ENCODE measurements around the gene ADORA1. TPM values are rescaled to one million over a fixed set of nuclear protein-coding genes. Genes with fewer than 3 reads are reported as not detected.

ADORA1 gene
- total and polyA plus RNA-seq, 2 donors (not counting 3 experiments of a cell fraction or from before 2014, with no cell fraction given), result 0.15 TPM; not detected in 1

- no TSS peak for BruUV-seq (replicated peaks)
- intact Hi-C loops (cut with micrococcal nuclease) (no loop called here), dilution Hi-C loops (cut with MboI; ENCODE audit: extremely low pct_ligation_motif_present, low sequenced_read_pairs) (no loop called here)
- no peak overlapping the region for H3K4me2 ChIP-seq (ENCODE audit: insufficient read depth, low read length)
- no peaks in the 10 kb centered on the region for H3K27me3 ChIP-seq (ENCODE audit: control insufficient read depth in 2 of 2, insufficient read depth in 2 of 2, low read length in 2 of 2)
- no peak overlapping the region for H3K9ac ChIP-seq (replicated peaks; ENCODE audit: extremely low read depth, insufficient read depth, low read length)
- DNase-seq (ENCODE audit: low read depth, low spot score), result no peak
- H3K79me2 ChIP-seq (ENCODE audit: control insufficient read depth, insufficient read depth, low read length), result no peaks in the 10 kb centered on the region
- H2AFZ ChIP-seq (ENCODE audit: low read depth, low read length), result no peak overlapping the region
- H3K36me3 ChIP-seq (ENCODE audit: control insufficient read depth in 2 of 2, extremely low read depth in 1 of 2, insufficient read depth in 2 of 2, low read length in 2 of 2), result no peaks in the 10 kb centered on the region
- H3K9me3 ChIP-seq (replicated peaks; ENCODE audit: control insufficient read depth, insufficient read depth, low read length), result no peaks in the 10 kb centered on the region
- no peak overlapping the region for H3K4me3 ChIP-seq (replicated peaks in 1 of 3; ENCODE audit: insufficient read depth in 1 of 3, low read depth in 1 of 3, low read length in 3 of 3)
- no peaks in the 10 kb centered on the region for H4K20me1 ChIP-seq (replicated peaks; ENCODE audit: control insufficient read depth, extremely low read depth, insufficient read depth, low read length)
- no peak for FAIRE-seq
- ChIA-PET CTCF (interaction anchor here (1.6 to 1.8 kb wide), 2 partner anchors 36 to 57 kb away, joined by 5 to 7 read pairs; no protein-coding TSS in a partner anchor), POLR2A (no interaction called here)
- H3K27ac ChIP-seq (ENCODE audit: insufficient read depth, low read depth, low read length), result no peak overlapping the region
- no peaks in the 10 kb centered on the region for H3K9me1 ChIP-seq (replicated peaks; ENCODE audit: control insufficient read depth, extremely low read depth, insufficient read depth, low read length)
- H3K4me1 ChIP-seq (ENCODE audit: control insufficient read depth, extremely low read depth, insufficient read depth, low read length), result peaks cover 6% of the 10 kb centered on the region
- TF ChIP-seq MAX (IDR thresholded peaks at IDR 0.05; ENCODE audit: insufficient read depth, insufficient read length) (no peak), POLR2AphosphoS5 (IDR thresholded peaks at IDR 0.05; ENCODE audit: insufficient read depth, low read depth, low read length) (no peak), POLR2A (IDR thresholded peaks at IDR 0.05; ENCODE audit: low read depth, low read length) (no peak), FOS (IDR thresholded peaks at IDR 0.05; ENCODE audit: borderline replicate concordance, insufficient read depth, low read length) (no peak), GATA2 (IDR thresholded peaks at IDR 0.05; ENCODE audit: insufficient read depth, insufficient read length, low read depth, low read length) (no peak), MYC (IDR thresholded peaks at IDR 0.05; ENCODE audit: low read depth, low read length) (no peak), JUN (IDR thresholded peaks at IDR 0.05; ENCODE audit: borderline replicate concordance, insufficient read depth, insufficient read length, low read depth) (no peak), EZH2 (IDR thresholded peaks at IDR 0.05; ENCODE audit: borderline replicate concordance, low read depth, low read length, severe bottlenecking) (no peak)
- TF ChIP-seq, protein P1, sequence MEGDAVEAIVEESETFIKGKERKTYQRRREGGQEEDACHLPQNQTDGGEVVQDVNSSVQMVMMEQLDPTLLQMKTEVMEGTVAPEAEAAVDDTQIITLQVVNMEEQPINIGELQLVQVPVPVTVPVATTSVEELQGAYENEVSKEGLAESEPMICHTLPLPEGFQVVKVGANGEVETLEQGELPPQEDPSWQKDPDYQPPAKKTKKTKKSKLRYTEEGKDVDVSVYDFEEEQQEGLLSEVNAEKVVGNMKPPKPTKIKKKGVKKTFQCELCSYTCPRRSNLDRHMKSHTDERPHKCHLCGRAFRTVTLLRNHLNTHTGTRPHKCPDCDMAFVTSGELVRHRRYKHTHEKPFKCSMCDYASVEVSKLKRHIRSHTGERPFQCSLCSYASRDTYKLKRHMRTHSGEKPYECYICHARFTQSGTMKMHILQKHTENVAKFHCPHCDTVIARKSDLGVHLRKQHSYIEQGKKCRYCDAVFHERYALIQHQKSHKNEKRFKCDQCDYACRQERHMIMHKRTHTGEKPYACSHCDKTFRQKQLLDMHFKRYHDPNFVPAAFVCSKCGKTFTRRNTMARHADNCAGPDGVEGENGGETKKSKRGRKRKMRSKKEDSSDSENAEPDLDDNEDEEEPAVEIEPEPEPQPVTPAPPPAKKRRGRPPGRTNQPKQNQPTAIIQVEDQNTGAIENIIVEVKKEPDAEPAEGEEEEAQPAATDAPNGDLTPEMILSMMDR (IDR thresholded peaks at IDR 0.05; ENCODE audit: extremely low read depth in 1 of 2, insufficient read depth in 1 of 2, low read depth in 1 of 2, low read length in 2 of 2), result no peak
These were observed 52.1 kb downstream of the ADORA1 start for GRCh38 chr1:203179667-203180005.
